Spleen (tissue), 11 donors: ENCODE results near the gene SLC38A2. TPM values are rescaled to one million over a fixed set of nuclear protein-coding genes. Genes with fewer than 3 reads are reported as not detected.

Experiments
- DNase-seq: peaks from one replicate; pipeline ENCODE4 v3.0.0-alpha.2; 2020
- H3K27ac ChIP-seq, 8 donors: fragments of 200-600 bp; sonication (generic) in 7 of 8; 1 replicate in 4 of 8; 2 replicates in 4 of 8; pipeline versions ENCODE4 v1.5.0 to v1.8.0; 2016 to 2021; ENCODE audit warnings: inconsistent platforms in 4 of 8, mild to moderate bottlenecking in 4 of 8, moderate library complexity in 1 of 8
- H3K27me3 ChIP-seq, 7 donors: fragments of 200-600 bp; sonication (generic) in 6 of 7; replicated peaks in 1 of 7; 1 replicate in 4 of 7; 2 replicates in 3 of 7; pipeline versions ENCODE4 v1.5.0 to v1.8.0; 2016 to 2021; ENCODE audit warnings: inconsistent platforms in 3 of 7, mild to moderate bottlenecking in 1 of 7
- H3K36me3 ChIP-seq, 6 donors: fragments of 200-600 bp; sonication (generic) in 5 of 6; 1 replicate in 4 of 6; 2 replicates in 2 of 6; pipeline versions ENCODE4 v1.5.0 to v1.8.0; 2016 to 2021; ENCODE audit warnings: inconsistent platforms in 2 of 6
- H3K4me1 ChIP-seq, 6 donors: fragments of 200-600 bp; sonication (generic) in 5 of 6; 1 replicate in 3 of 6; 2 replicates in 3 of 6; pipeline versions ENCODE4 v1.5.0 to v1.8.0; 2016 to 2021; ENCODE audit warnings: inconsistent platforms in 3 of 6
- H3K4me3 ChIP-seq, 8 donors: fragments of 200-600 bp; sonication (generic) in 7 of 8; 1 replicate in 4 of 8; 2 replicates in 4 of 8; pipeline versions ENCODE4 v1.5.0 to v1.8.0; 2016 to 2021; ENCODE audit warnings: inconsistent platforms in 4 of 8, mild to moderate bottlenecking in 4 of 8, moderate library complexity in 2 of 8
- H3K9me3 ChIP-seq, 8 donors: fragments of 200-600 bp; sonication (generic) in 7 of 8; 1 replicate in 4 of 8; 2 replicates in 4 of 8; pipeline versions ENCODE4 v1.5.0 to v1.8.0; 2016 to 2021; ENCODE audit warnings: inconsistent platforms in 4 of 8
- CTCF ChIP-seq, 11 experiments: fragments of 200-600 bp in 7 of 11; fragments of 450-650 bp in 4 of 11; sonication (generic) in 4 of 11; IDR thresholded peaks in 8 of 11; conservative IDR thresholded peaks in 3 of 11; 1 replicate in 7 of 11; 2 replicates in 4 of 11; pipeline versions ENCODE4 v1.4.0 to v1.8.0; 2016 to 2021; ENCODE audit warnings: antibody characterized with exemption in 11 of 11, inconsistent platforms in 4 of 11, mild to moderate bottlenecking in 1 of 11
- POLR2A ChIP-seq, 3 donors: fragments of 450-650 bp; IDR thresholded peaks; one replicate each; pipeline ENCODE4 v1.5.1; 2017; ENCODE audit warnings: antibody characterized with exemption in 3 of 3, mild to moderate bottlenecking in 1 of 3
- POLR2AphosphoS5 ChIP-seq, 3 donors: sonication (generic); formaldehyde crosslinking; IDR thresholded peaks; one replicate each; pipeline ENCODE4 v1.5.1; 2017; ENCODE audit warnings: antibody characterized with exemption in 3 of 3
- WGBS, 5 donors: extraction: QIAGEN DNeasy Blood & Tissue Kit in 3 of 5; methylation state at CpG; one replicate each; pipeline versions ENCODE4 v1.1.5 to v1.1.7; 2013 to 2018; 5-methylcytosine and 5-hydroxymethylcytosine counted together
- intact Hi-C: fragments of 100-400 bp; cut with DNase I; formaldehyde crosslinking; loops from one replicate; pipeline ENCODE4 v1.15.0; 2023; ENCODE audit warnings: low total_unique reads
- polyA plus RNA-seq, 3 donors: library from polyadenylated mRNA; stranded (reverse); fragments of 200-250 nt; gene quantifications; one replicate each; pipeline ENCODE4 v1.2.1, GENCODE V29; 2013
- total RNA-seq, 7 donors: library from RNA; depleted of rRNA in 3 of 7; stranded (reverse); fragments of >200 nt in 3 of 7; fragmentation: NEBNext Ultra II Directional in 4 of 7; extraction: Animal tissue kit (Norgen Biotek cat#: 25700) in 4 of 7; gene quantifications; one replicate each; pipeline versions ENCODE4 v1.1.0 to v1.2.1, GENCODE V29; 2016 to 2021
- donor health status: healthy with polysubstance abuse.
- donor health status: DM: no; HTN: no; CAD: no; lungs with moderate emphysema.
- donor health status: DM: no; HTN: no; CAD: no.
- donor health status: Bipolar disorder and iron deficiency.
- donor health status: healthy.
- donor health status: DM: no; HTN: no; CAD: no.
- donor health status: DM: yes; HTN: yes; CAD: no.

SLC38A2 gene
- total and polyA plus RNA-seq, 10 donors, result 40.7 to 297 (median 151) TPM

- WGBS, 5 donors, result 69 to 81% (median 76%) methylated on average over 3 of the region's 3 CpGs
- intact Hi-C loops, result no loop called here
- H3K27ac ChIP-seq, result no peak overlapping the region
- no peak for DNase-seq
- peaks cover 0 to 6% (median 0%) of the 10 kb centered on the region in 8 donors for H3K9me3 ChIP-seq
- H3K4me1 ChIP-seq, result peaks cover 0 to 30% (median 10%) of the 10 kb centered on the region in 6 donors
- H3K27me3 ChIP-seq, result no peaks in the 10 kb centered on the region
- no peaks in the 10 kb centered on the region for H3K36me3 ChIP-seq
- TF ChIP-seq POLR2AphosphoS5 (IDR thresholded peaks at IDR 0.05) (no peak), POLR2A (IDR thresholded peaks at IDR 0.05) (no peak), CTCF (IDR thresholded peaks at IDR 0.05 in 8 of 11, conservative IDR thresholded peaks at IDR 0.05 in 3 of 11) (no peak)
- H3K4me3 ChIP-seq, result no peak overlapping the region
These were observed 30.6 kb upstream of the SLC38A2 start for GRCh38 chr12:46402941-46403718.

GRCh38 chr12:46402451-46402850 is 29.9 kb upstream of the SLC38A2 start:
- H3K9me3 ChIP-seq, result peaks cover 0 to 6% (median 0%) of the 10 kb centered on the region in 8 donors
- H3K27ac ChIP-seq, result no peak overlapping the region
- no peak for TF ChIP-seq POLR2AphosphoS5 (IDR thresholded peaks at IDR 0.05)
- TF ChIP-seq CTCF (IDR thresholded peaks at IDR 0.05 in 8 of 11, conservative IDR thresholded peaks at IDR 0.05 in 3 of 11), result no peak
- TF ChIP-seq POLR2A (IDR thresholded peaks at IDR 0.05), result no peak
- no peaks in the 10 kb centered on the region for H3K27me3 ChIP-seq
- peaks cover 0 to 30% (median 10%) of the 10 kb centered on the region in 6 donors for H3K4me1 ChIP-seq
- H3K36me3 ChIP-seq, result no peaks in the 10 kb centered on the region
- 50 to 95% (median 93%) methylated on average over 2 of the region's 2 CpGs for WGBS, 5 donors
- intact Hi-C loops, result no loop called here
- H3K4me3 ChIP-seq, result no peak overlapping the region
- DNase-seq, result no peak

GRCh38 chr12:46401662-46402061 is 29.1 kb upstream of the SLC38A2 start:
- 65 to 74% (median 68%) methylated on average over 4 of the region's 4 CpGs for WGBS, 5 donors
- Histone ChIP-seq H3K9me3 (peaks cover 0 to 6% (median 0%) of the 10 kb centered on the region in 8 donors), H3K4me3 (no peak overlapping the region), H3K27ac (no peak overlapping the region), H3K4me1 (peaks cover 0 to 30% (median 10%) of the 10 kb centered on the region in 6 donors), H3K27me3 (no peaks in the 10 kb centered on the region), H3K36me3 (no peaks in the 10 kb centered on the region)
- no peak for DNase-seq
- TF ChIP-seq CTCF (IDR thresholded peaks at IDR 0.05 in 8 of 11, conservative IDR thresholded peaks at IDR 0.05 in 3 of 11) (no peak), POLR2A (IDR thresholded peaks at IDR 0.05) (no peak)
- intact Hi-C loops, result no loop called here

- Histone ChIP-seq H3K9me3 (peaks cover 0 to 6% (median 0%) of the 10 kb centered on the region in 8 donors), H3K4me3 (no peak overlapping the region), H3K27me3 (no peaks in the 10 kb centered on the region), H3K36me3 (no peaks in the 10 kb centered on the region), H3K27ac (no peak overlapping the region), H3K4me1 (peaks cover 0 to 30% (median 10%) of the 10 kb centered on the region in 6 donors)
- no peak for DNase-seq
- TF ChIP-seq POLR2A (IDR thresholded peaks at IDR 0.05), result no peak
- no peak for TF ChIP-seq POLR2AphosphoS5 (IDR thresholded peaks at IDR 0.05)
- TF ChIP-seq CTCF (IDR thresholded peaks at IDR 0.05 in 8 of 11, conservative IDR thresholded peaks at IDR 0.05 in 3 of 11), result no peak
- 82 to 96% (median 94%) methylated on average over 2 of the region's 2 CpGs for WGBS, 5 donors
- intact Hi-C loops, result no loop called here
These were observed 27.8 kb upstream of the SLC38A2 start for GRCh38 chr12:46400406-46400805.
